PC-3 (cell line): ENCODE measurements around the gene APOL4. TPM values are rescaled to one million over a fixed set of nuclear protein-coding genes. Genes with fewer than 3 reads are reported as not detected.

ENCODE experiments used
- ATAC-seq: fragments of 200-7000 bp; cut with Tn5 transposase; 2 replicates; pipeline ENCODE4 v1.9.1; 2020; ENCODE audit warnings: mild to moderate bottlenecking, moderate library complexity
- BruUV-seq: library from RNA; stranded (reverse); fragments of 400-500 nt; replicated peaks from 2 replicates; lab custom pipeline; 2021; lab: Mats Ljungman, UMichigan
- CTCF ChIA-PET: fragments of 300-600 bp; sonication (Branson Sonifier 250); formaldehyde crosslinking; loops from one replicate; lab custom pipeline; 2022; ENCODE audit warnings: antibody characterized with exemption; lab: Charles Lee
- POLR2A ChIA-PET: fragments of 300-600 bp; sonication (Branson Sonifier 250); formaldehyde crosslinking; loops from one replicate; lab custom pipeline; 2022; ENCODE audit warnings: antibody characterized with exemption; ENCODE audit not compliant: unreplicated experiment; lab: Charles Lee
- DNase-seq: peaks from one replicate; pipeline ENCODE4 v3.0.0-alpha.2; 2015
- H2AFZ ChIP-seq: fragments of 300-600 bp; sonication (generic); 2 replicates; pipeline ENCODE4 v1.6.0; 2016; ENCODE audit warnings: antibody characterized with exemption, low read length
- H3F3A ChIP-seq: fragments of 300-600 bp; sonication (generic); one replicate; pipeline ENCODE4 v1.6.0; 2017; ENCODE audit warnings: antibody characterized with exemption, low read length, control low read depth, mild to moderate bottlenecking; ENCODE audit not compliant: unreplicated experiment
- H3K27ac ChIP-seq: fragments of 300-600 bp; sonication (generic); 2 replicates; pipeline ENCODE4 v1.5.1; 2016; ENCODE audit warnings: mild to moderate bottlenecking, low read length
- H3K27me3 ChIP-seq: fragments of 300-600 bp; sonication (generic); 2 replicates; pipeline ENCODE4 v1.6.1; 2016; ENCODE audit warnings: low read length, mixed read lengths
- H3K36me3 ChIP-seq: fragments of 300-600 bp; sonication (generic); 2 replicates; pipeline ENCODE4 v1.6.1; 2016; ENCODE audit warnings: low read depth, mixed run types, low read length, mixed read lengths
- H3K4me1 ChIP-seq: fragments of 300-600 bp; sonication (generic); 2 replicates; pipeline ENCODE4 v1.5.1; 2016; ENCODE audit warnings: low read length; ENCODE audit not compliant: insufficient read depth
- H3K4me2 ChIP-seq: fragments of 300-600 bp; sonication (generic); 2 replicates; pipeline ENCODE4 v1.6.0; 2016; ENCODE audit warnings: low read length
- H3K4me3 ChIP-seq: fragments of 300-600 bp; sonication (generic); 2 replicates; pipeline ENCODE4 v1.5.1; 2016; ENCODE audit warnings: mild to moderate bottlenecking, low read length, mixed read lengths
- H3K79me2 ChIP-seq: fragments of 300-600 bp; sonication (generic); 2 replicates; pipeline ENCODE4 v1.6.1; 2017; ENCODE audit warnings: low read length, mixed read lengths
- H3K9ac ChIP-seq: fragments of 300-600 bp; sonication (generic); 2 replicates; pipeline ENCODE4 v1.6.0; 2016; ENCODE audit warnings: mild to moderate bottlenecking, low read length
- H3K9me2 ChIP-seq: fragments of 300-600 bp; sonication (generic); replicated peaks from 2 replicates; pipeline ENCODE4 v1.6.1; 2016; ENCODE audit warnings: mixed run types, low read length, mixed read lengths
- H3K9me3 ChIP-seq: fragments of 300-600 bp; sonication (generic); 2 replicates; pipeline ENCODE4 v1.6.1; 2016; ENCODE audit warnings: low read length, mixed read lengths
- H4K20me1 ChIP-seq: fragments of 300-600 bp; sonication (generic); 2 replicates; pipeline ENCODE4 v1.6.1; 2016; ENCODE audit warnings: low read length, mixed read lengths
- CTCF ChIP-seq: fragments of 300-600 bp; sonication (generic); conservative IDR thresholded peaks from 2 replicates; pipeline ENCODE4 v1.5.1; 2017; ENCODE audit warnings: antibody characterized with exemption, low read depth, mild to moderate bottlenecking, low read length
- EZH2 ChIP-seq: fragments of 300-600 bp; sonication (generic); IDR thresholded peaks from one replicate; pipeline ENCODE4 v1.6.1; 2017; ENCODE audit warnings: antibody characterized with exemption, mild to moderate bottlenecking, low read length; ENCODE audit not compliant: unreplicated experiment
- EZH2phosphoT487 ChIP-seq: fragments of 300-600 bp; sonication (generic); IDR thresholded peaks from 2 replicates; pipeline ENCODE4 v1.6.1; 2018; ENCODE audit warnings: mild to moderate bottlenecking, antibody characterized with exemption, low read length, borderline replicate concordance
- intact Hi-C: fragments of 100-400 bp; cut with micrococcal nuclease; formaldehyde crosslinking; loops from 2 replicates; pipeline ENCODE4 v1.9.0; 2023
- total RNA-seq: library from RNA; depleted of rRNA; stranded (reverse); fragments of >200 nt; gene quantifications from 2 replicates; pipeline ENCODE4 v1.2.3, GENCODE V29; 2014

Gene APOL4
- total RNA-seq, 1 experiment from 2014 or later: 0.04 TPM

- Histone ChIP-seq H3K79me2 (no peaks in the 10 kb centered on the region), H3K27ac (no peak overlapping the region), H4K20me1 (no peaks in the 10 kb centered on the region), H3K4me1 (no peaks in the 10 kb centered on the region), H3K9ac (no peak overlapping the region), H2AFZ (no peak overlapping the region), H3K9me3 (no peaks in the 10 kb centered on the region), H3F3A (no peaks in the 10 kb centered on the region), H3K4me2 (no peak overlapping the region), H3K27me3 (no peaks in the 10 kb centered on the region), H3K36me3 (no peaks in the 10 kb centered on the region), H3K4me3 (no peak overlapping the region), H3K9me2 (no peaks in the 10 kb centered on the region)
- TF ChIP-seq EZH2phosphoT487 (no peak), EZH2 (no peak), CTCF (no peak)
- POLR2A ChIA-PET: no interaction called here
- no peak for ATAC-seq
- no TSS peak for BruUV-seq
- CTCF ChIA-PET: no interaction called here
- peak; percentile 12 for DNase-seq
- intact Hi-C loops: loop anchor here (5.0 kb wide), 1 partner anchor 72 kb away; no protein-coding TSS in a partner anchor
These were observed 22.6 kb upstream of the APOL4 start for GRCh38 chr22:36224245-36224644.

- no peaks in the 10 kb centered on the region for H3F3A ChIP-seq
- H3K4me2 ChIP-seq: no peak overlapping the region
- no peaks in the 10 kb centered on the region for H3K4me1 ChIP-seq
- no peak overlapping the region for H2AFZ ChIP-seq
- no peak overlapping the region for H3K9ac ChIP-seq
- no peak overlapping the region for H3K27ac ChIP-seq
- DNase-seq (no peak), ATAC-seq (no peak)
- no peaks in the 10 kb centered on the region for H4K20me1 ChIP-seq
- intact Hi-C loops: loop anchor here (5.0 kb wide), 1 partner anchor 71 kb away; no protein-coding TSS in a partner anchor
- no peaks in the 10 kb centered on the region for H3K9me3 ChIP-seq
- TF ChIP-seq CTCF (no peak), EZH2phosphoT487 (no peak), EZH2 (no peak)
- ChIA-PET POLR2A (no interaction called here), CTCF (no interaction called here)
- no peaks in the 10 kb centered on the region for H3K79me2 ChIP-seq
- no peaks in the 10 kb centered on the region for H3K36me3 ChIP-seq
- no peaks in the 10 kb centered on the region for H3K9me2 ChIP-seq
- no peak overlapping the region for H3K4me3 ChIP-seq
- BruUV-seq: no TSS peak
- no peaks in the 10 kb centered on the region for H3K27me3 ChIP-seq
These were observed 21.9 kb upstream of the APOL4 start for GRCh38 chr22:36223504-36223903.

GRCh38 chr22:36222887-36223450 lies 21.4 kb upstream of the APOL4 start:
- no peak overlapping the region for H3K4me2 ChIP-seq
- no peaks in the 10 kb centered on the region for H3K36me3 ChIP-seq
- H3K27ac ChIP-seq: no peak overlapping the region
- H2AFZ ChIP-seq: no peak overlapping the region
- no peaks in the 10 kb centered on the region for H3F3A ChIP-seq
- H3K4me1 ChIP-seq: no peaks in the 10 kb centered on the region
- DNase-seq: no peak
- no peak for TF ChIP-seq EZH2phosphoT487
- no peaks in the 10 kb centered on the region for H4K20me1 ChIP-seq
- H3K9ac ChIP-seq: no peak overlapping the region
- intact Hi-C loops: loop anchor here (5.0 kb wide), 1 partner anchor 71 kb away; no protein-coding TSS in a partner anchor
- no peaks in the 10 kb centered on the region for H3K79me2 ChIP-seq
- ChIA-PET CTCF (no interaction called here), POLR2A (no interaction called here)
- H3K4me3 ChIP-seq: no peak overlapping the region
- no peaks in the 10 kb centered on the region for H3K9me2 ChIP-seq
- 0 out of 2 replicates have a peak, but pooled peaks cover 4% of the 10 kb centered on the region for H3K27me3 ChIP-seq
- H3K9me3 ChIP-seq: no peaks in the 10 kb centered on the region
- no TSS peak for BruUV-seq
- no peak for ATAC-seq
